Nephron (organoid): ENCODE results near the gene ABHD16B.

ENCODE experiments used
- H3K27ac Mint-ChIP-seq, 3 experiments: 2 replicates each; pipeline ENCODE4 v1.8.0; 2020; ENCODE audit warnings: mixed read lengths in 3 of 3, mild to moderate bottlenecking in 2 of 3, moderate library complexity in 1 of 3
- H3K27me3 Mint-ChIP-seq: 2 replicates; pipeline ENCODE4 v1.8.0; 2021; ENCODE audit warnings: low read depth, mild to moderate bottlenecking, moderate library complexity, mixed read lengths
- H3K36me3 Mint-ChIP-seq: 2 replicates; pipeline ENCODE4 v1.8.0; 2020; ENCODE audit warnings: low read depth, mixed read lengths
- H3K4me1 Mint-ChIP-seq: 2 replicates; pipeline ENCODE4 v1.8.0; 2020; ENCODE audit warnings: mixed read lengths
- H3K4me3 Mint-ChIP-seq, 3 experiments: 2 replicates each; pipeline ENCODE4 v1.8.0; 2020; ENCODE audit warnings: mild to moderate bottlenecking in 3 of 3, mixed read lengths in 3 of 3, moderate library complexity in 2 of 3
- H3K9me3 Mint-ChIP-seq: 2 replicates; pipeline ENCODE4 v1.8.0; 2020; ENCODE audit warnings: mixed read lengths
- TF ChIP-seq, protein P1 (sequence below), 3 experiments: fragments of 200-600 bp; sonication (generic); IDR thresholded peaks; one replicate each; pipeline ENCODE4 v1.5.0; 2021; ENCODE audit warnings: antibody characterized with exemption in 3 of 3; ENCODE audit not compliant: unreplicated experiment in 3 of 3

Gene ABHD16B

DNA sequence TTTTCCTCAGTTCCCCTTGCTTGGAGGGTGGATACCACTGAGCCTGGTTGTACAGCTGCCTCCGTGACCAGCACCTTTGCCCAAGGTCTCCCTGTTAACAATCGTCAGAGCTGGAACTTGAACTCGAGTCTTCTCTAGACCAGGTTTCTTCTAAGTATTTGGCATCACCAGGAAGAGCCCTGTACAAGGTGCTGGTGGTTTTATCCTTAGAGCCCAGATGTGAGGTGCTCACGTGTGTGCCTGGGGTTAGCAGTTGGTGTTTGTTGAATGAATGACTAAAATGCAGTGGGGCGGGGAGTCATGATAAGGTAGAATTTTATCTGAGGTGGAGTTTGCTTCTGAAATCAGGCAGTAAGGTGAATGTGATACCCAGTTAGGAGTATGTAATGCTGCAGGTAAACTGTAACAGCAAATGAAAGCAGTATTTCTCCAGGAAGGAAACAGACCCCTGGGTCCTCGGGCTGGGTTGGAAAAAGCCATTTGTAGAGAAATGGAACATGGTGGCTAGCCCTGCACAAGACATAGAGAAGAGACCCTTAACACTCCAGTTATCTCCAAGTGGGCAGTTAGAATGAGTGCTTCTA is 36.8 kb downstream of the ABHD16B start:
- H3K4me1 Mint-ChIP-seq = peaks cover 40% of the 10 kb centered on the region
- H3K27me3 Mint-ChIP-seq = no peaks in the 10 kb centered on the region
- H3K9me3 Mint-ChIP-seq = no peaks in the 10 kb centered on the region
- H3K4me3 Mint-ChIP-seq = peak overlapping the region; percentile 7 to 88 (median 72)
- peaks cover 4% of the 10 kb centered on the region for H3K36me3 Mint-ChIP-seq
- peak overlapping the region in 1 of 3 experiments; percentile 87 for H3K27ac Mint-ChIP-seq
- TF ChIP-seq, protein P1, sequence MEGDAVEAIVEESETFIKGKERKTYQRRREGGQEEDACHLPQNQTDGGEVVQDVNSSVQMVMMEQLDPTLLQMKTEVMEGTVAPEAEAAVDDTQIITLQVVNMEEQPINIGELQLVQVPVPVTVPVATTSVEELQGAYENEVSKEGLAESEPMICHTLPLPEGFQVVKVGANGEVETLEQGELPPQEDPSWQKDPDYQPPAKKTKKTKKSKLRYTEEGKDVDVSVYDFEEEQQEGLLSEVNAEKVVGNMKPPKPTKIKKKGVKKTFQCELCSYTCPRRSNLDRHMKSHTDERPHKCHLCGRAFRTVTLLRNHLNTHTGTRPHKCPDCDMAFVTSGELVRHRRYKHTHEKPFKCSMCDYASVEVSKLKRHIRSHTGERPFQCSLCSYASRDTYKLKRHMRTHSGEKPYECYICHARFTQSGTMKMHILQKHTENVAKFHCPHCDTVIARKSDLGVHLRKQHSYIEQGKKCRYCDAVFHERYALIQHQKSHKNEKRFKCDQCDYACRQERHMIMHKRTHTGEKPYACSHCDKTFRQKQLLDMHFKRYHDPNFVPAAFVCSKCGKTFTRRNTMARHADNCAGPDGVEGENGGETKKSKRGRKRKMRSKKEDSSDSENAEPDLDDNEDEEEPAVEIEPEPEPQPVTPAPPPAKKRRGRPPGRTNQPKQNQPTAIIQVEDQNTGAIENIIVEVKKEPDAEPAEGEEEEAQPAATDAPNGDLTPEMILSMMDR (IDR thresholded peaks at IDR 0.05; ENCODE audit: unreplicated experiment in 3 of 3) = no peak

DNA sequence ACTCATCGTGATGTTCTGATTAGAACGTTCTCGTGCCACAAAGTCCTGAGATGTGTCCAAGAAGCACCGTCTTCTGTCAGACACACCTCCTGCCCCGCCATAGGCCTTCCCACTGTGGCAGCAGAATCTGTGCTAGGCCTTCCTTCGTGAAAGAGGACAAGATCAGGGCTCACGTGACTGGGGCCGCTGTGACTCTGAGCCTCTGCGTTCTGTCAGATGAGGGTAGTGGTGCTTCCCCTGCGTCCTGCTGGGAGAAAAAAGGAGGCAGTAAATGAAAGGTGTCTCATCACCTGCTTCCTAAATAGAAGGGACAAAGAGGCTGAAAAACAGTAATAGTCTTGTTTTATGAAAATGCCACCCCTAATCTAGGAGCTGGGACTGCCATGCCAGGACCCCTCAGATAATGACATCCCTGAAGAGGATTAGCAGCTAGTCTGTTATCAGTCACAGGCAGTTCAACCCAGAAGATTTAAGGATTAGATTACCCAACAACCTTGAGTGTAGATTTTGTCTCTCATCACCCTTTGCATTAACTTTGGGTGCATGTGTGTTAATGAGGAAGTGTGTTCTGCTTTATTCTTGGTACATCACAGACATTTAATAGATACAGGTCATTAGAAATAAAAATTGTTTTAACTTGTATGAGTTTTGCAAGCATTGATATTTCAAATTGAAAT is 37.7 kb downstream of the ABHD16B start:
- TF ChIP-seq, protein P1 (IDR thresholded peaks at IDR 0.05; ENCODE audit: unreplicated experiment in 3 of 3) = no peak
- H3K9me3 Mint-ChIP-seq = no peaks in the 10 kb centered on the region
- H3K27ac Mint-ChIP-seq = no peak overlapping the region
- peaks cover 38% of the 10 kb centered on the region for H3K4me1 Mint-ChIP-seq
- no peak overlapping the region for H3K4me3 Mint-ChIP-seq
- no peaks in the 10 kb centered on the region for H3K27me3 Mint-ChIP-seq
- H3K36me3 Mint-ChIP-seq = peaks cover 4% of the 10 kb centered on the region

DNA sequence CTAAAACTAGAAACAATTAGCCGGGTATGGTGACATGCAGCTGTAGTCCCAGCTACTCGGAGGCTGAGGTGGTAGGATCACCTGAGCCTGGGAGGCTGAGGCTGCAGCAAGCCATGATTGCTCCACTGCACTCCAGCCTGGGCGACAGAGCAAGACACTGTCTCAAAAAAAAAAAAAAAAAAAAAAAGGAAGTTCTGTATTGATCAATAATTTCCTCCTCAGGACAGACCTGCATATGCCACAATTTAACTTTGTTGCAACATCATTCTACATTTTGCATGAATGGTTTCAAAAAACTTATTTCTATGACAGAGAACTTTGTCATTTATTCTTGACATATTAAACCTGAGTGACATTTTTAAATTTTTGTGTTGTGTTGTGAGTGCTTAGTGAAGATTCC is 39.1 kb downstream of the ABHD16B start:
- Mint-ChIP-seq H3K27me3 (no peaks in the 10 kb centered on the region), H3K36me3 (peaks cover 4% of the 10 kb centered on the region), H3K4me1 (peaks cover 41% of the 10 kb centered on the region), H3K4me3 (no peak overlapping the region), H3K27ac (no peak overlapping the region), H3K9me3 (no peaks in the 10 kb centered on the region)
- TF ChIP-seq, protein P1 (IDR thresholded peaks at IDR 0.05; ENCODE audit: unreplicated experiment in 3 of 3) = no peak

DNA sequence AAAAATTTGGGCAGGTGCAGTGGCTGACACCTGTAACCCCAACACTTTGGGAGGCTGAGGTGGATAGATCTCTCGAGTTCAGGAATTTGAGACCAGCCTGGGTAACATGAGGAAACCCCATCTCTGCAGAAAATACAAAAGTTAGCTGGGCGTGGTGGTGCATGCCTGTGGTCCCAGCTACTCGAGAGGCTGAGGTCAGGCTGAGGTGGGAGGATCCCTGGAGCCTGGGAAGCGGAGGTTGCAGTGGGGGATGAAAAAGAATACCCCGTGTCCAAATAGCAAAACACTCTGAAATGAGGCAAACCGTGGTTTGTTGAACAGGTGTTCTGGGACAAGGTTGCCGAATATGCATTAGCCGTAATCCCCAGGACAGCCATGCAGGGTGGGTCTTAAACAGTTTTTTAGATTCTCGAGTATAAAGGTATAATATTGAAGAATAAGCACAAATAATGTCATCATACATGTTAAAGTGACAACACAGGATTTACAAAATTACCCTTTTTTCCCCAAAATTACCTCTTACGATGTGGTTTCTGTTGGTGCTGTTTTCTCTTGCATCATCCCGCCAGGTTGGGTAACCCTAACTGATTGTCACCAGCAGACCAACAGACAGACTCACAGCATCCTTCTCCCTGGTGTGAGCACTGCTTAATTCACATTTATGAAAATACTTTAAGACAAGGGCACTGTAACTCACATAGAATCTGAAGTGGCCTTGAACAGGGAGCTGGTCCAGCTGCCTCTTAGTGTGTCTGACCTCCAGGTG is 42.7 kb downstream of the ABHD16B start:
- no peaks in the 10 kb centered on the region for H3K9me3 Mint-ChIP-seq
- TF ChIP-seq, protein P1 (IDR thresholded peaks at IDR 0.05; ENCODE audit: unreplicated experiment in 3 of 3) = no peak
- H3K4me1 Mint-ChIP-seq = peaks cover 21% of the 10 kb centered on the region
- no peak overlapping the region for H3K27ac Mint-ChIP-seq
- H3K27me3 Mint-ChIP-seq = no peaks in the 10 kb centered on the region
- H3K36me3 Mint-ChIP-seq = no peaks in the 10 kb centered on the region
- no peak overlapping the region for H3K4me3 Mint-ChIP-seq

DNA sequence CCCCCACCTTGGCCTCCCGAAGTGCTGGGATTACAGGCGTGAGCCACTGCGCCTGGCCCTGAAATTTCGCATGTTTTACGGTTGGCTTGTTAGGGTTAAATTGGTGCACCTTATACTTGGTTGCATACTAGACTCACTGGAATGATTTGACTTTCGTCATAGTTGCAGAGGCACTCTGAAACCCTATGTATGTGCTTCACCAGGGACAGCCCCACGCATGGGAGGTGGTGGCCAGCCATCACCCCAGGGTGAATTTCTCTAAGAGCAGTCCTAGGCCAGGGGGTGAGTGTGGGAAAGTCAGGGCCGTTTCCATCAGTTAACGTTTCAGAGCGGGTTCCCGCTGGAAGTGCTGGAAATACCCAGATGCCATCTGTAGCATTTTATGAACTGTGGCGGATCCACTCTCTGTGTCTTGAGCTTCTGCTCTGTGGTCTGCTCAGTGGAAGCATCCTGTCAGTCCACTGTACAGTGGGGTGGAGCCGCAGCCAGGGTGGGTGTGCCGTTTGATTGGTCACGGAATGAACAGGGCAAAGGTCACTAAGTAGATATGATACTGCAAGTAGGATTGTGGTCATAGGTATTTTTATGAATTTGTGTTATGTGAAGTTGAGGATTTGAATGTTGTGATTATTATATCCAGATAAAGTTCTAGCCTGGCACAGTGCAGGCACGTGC is 46.8 kb downstream of the ABHD16B start:
- Mint-ChIP-seq H3K4me1 (peaks cover 30% of the 10 kb centered on the region), H3K4me3 (no peak overlapping the region), H3K27me3 (no peaks in the 10 kb centered on the region), H3K36me3 (peaks cover 4% of the 10 kb centered on the region), H3K9me3 (no peaks in the 10 kb centered on the region), H3K27ac (peak overlapping the region in 1 of 3 experiments; percentile 11)
- TF ChIP-seq, protein P1 (IDR thresholded peaks at IDR 0.05; ENCODE audit: unreplicated experiment in 3 of 3) = no peak
